ENCODE data around the gene DIP2A. TPM values are rescaled to one million over a fixed set of nuclear protein-coding genes. Genes with fewer than 3 reads are reported as not detected.

The DIP2A gene
- total RNA-seq, 1 donor from 2014 or later, result 57.2 TPM

GRCh38 chr21:46423546-46424038 lies 35.1 kb upstream of the DIP2A start:
- no peaks in the 10 kb centered on the region for H3K27me3 Mint-ChIP-seq (ENCODE audit: low read depth)
- no peak overlapping the region for H3K27ac Mint-ChIP-seq
- H3K9me3 Mint-ChIP-seq, result no peaks in the 10 kb centered on the region
- no peak overlapping the region for H3K4me3 Mint-ChIP-seq
- no peak for DNase-seq (ENCODE audit: low spot score in 2 of 2, unreplicated experiment in 2 of 2)
- peaks cover 12% of the 10 kb centered on the region for H3K36me3 Mint-ChIP-seq
- no peaks in the 10 kb centered on the region for H3K4me1 Mint-ChIP-seq
- no peak for TF ChIP-seq CTCF (IDR thresholded peaks at IDR 0.05; ENCODE audit: unreplicated experiment)

GRCh38 chr21:46424039-46424591 lies 34.6 kb upstream of the DIP2A start:
- H3K4me3 Mint-ChIP-seq, result no peak overlapping the region
- TF ChIP-seq CTCF (IDR thresholded peaks at IDR 0.05; ENCODE audit: unreplicated experiment), result no peak
- no peak for DNase-seq (ENCODE audit: low spot score in 2 of 2, unreplicated experiment in 2 of 2)
- no peaks in the 10 kb centered on the region for H3K9me3 Mint-ChIP-seq
- no peak overlapping the region for H3K27ac Mint-ChIP-seq
- H3K4me1 Mint-ChIP-seq, result no peaks in the 10 kb centered on the region
- peaks cover 8% of the 10 kb centered on the region for H3K36me3 Mint-ChIP-seq
- H3K27me3 Mint-ChIP-seq (ENCODE audit: low read depth), result no peaks in the 10 kb centered on the region

- Mint-ChIP-seq H3K4me1 (no peaks in the 10 kb centered on the region), H3K4me3 (no peak overlapping the region), H3K9me3 (no peaks in the 10 kb centered on the region), H3K36me3 (peaks cover 8% of the 10 kb centered on the region), H3K27me3 (ENCODE audit: low read depth) (no peaks in the 10 kb centered on the region), H3K27ac (no peak overlapping the region)
- no peak for TF ChIP-seq CTCF (IDR thresholded peaks at IDR 0.05; ENCODE audit: unreplicated experiment)
- DNase-seq (ENCODE audit: low spot score in 2 of 2, unreplicated experiment in 2 of 2), result no peak
Observed at GRCh38 chr21:46424621-46425020, 34.1 kb upstream of the DIP2A start.

- Mint-ChIP-seq H3K27me3 (ENCODE audit: low read depth) (no peaks in the 10 kb centered on the region), H3K9me3 (no peaks in the 10 kb centered on the region), H3K4me3 (no peak overlapping the region), H3K27ac (no peak overlapping the region), H3K4me1 (no peaks in the 10 kb centered on the region), H3K36me3 (peaks cover 10% of the 10 kb centered on the region)
- no peak for TF ChIP-seq CTCF (IDR thresholded peaks at IDR 0.05; ENCODE audit: unreplicated experiment)
- no peak for DNase-seq (ENCODE audit: low spot score in 2 of 2, unreplicated experiment in 2 of 2)
Observed at GRCh38 chr21:46425041-46425440, 33.6 kb upstream of the DIP2A start.

- Mint-ChIP-seq H3K4me3 (no peak overlapping the region), H3K27ac (no peak overlapping the region), H3K4me1 (no peaks in the 10 kb centered on the region), H3K36me3 (peaks cover 5% of the 10 kb centered on the region), H3K27me3 (ENCODE audit: low read depth) (no peaks in the 10 kb centered on the region), H3K9me3 (no peaks in the 10 kb centered on the region)
- DNase-seq (ENCODE audit: low spot score in 2 of 2, unreplicated experiment in 2 of 2), result no peak
- TF ChIP-seq CTCF (IDR thresholded peaks at IDR 0.05; ENCODE audit: unreplicated experiment), result no peak
Observed at GRCh38 chr21:46425571-46425970, 33.1 kb upstream of the DIP2A start.
